Stomach (tissue), 9 donors: ENCODE data around the gene BCAP31. TPM values are rescaled to one million over a fixed set of nuclear protein-coding genes. Genes with fewer than 3 reads are reported as not detected.

Experiments
- DNase-seq, 2 donors: peaks; one replicate each; pipeline versions ENCODE4 v3.0.0 to v3.0.0-alpha.2; 2013 to 2019
- H3K27ac ChIP-seq, 5 donors: fragments of 200-600 bp in 4 of 5; sonication (generic) in 4 of 5; one replicate each; pipeline ENCODE4 v1.5.1; 2013 to 2019; ENCODE audit warnings: mild to moderate bottlenecking in 1 of 5, moderate library complexity in 1 of 5
- H3K27me3 ChIP-seq, 3 donors: fragments of 200-600 bp; sonication (generic); one replicate each; pipeline ENCODE4 v1.5.1; 2017 to 2019; ENCODE audit warnings: mixed run types in 1 of 3
- H3K36me3 ChIP-seq, 4 donors: fragments of 200-600 bp; sonication (generic); 1 replicate in 3 of 4; 2 replicates in 1 of 4; pipeline ENCODE4 v1.5.1; 2016 to 2019
- H3K4me1 ChIP-seq, 4 donors: fragments of 200-600 bp; sonication (generic); one replicate each; pipeline ENCODE4 v1.5.1; 2016 to 2019
- H3K4me3 ChIP-seq, 4 donors: fragments of 200-600 bp; sonication (generic) in 3 of 4; one replicate each; pipeline ENCODE4 v1.5.1; 2016 to 2019; ENCODE audit warnings: mild to moderate bottlenecking in 1 of 4
- H3K9me3 ChIP-seq, 4 donors: fragments of 200-600 bp; sonication (generic); one replicate each; pipeline ENCODE4 v1.5.1; 2016 to 2019
- CTCF ChIP-seq, 7 experiments: fragments of 450-650 bp in 4 of 7; fragments of 200-600 bp in 3 of 7; sonication (generic) in 3 of 7; IDR thresholded peaks; one replicate each; pipeline ENCODE4 v1.5.1; 2016 to 2019; ENCODE audit warnings: antibody characterized with exemption in 7 of 7, control low read depth in 2 of 7, mild to moderate bottlenecking in 1 of 7
- EP300 ChIP-seq: sonication (generic); formaldehyde crosslinking; IDR thresholded peaks from one replicate; pipeline ENCODE4 v1.6.1; 2017; ENCODE audit warnings: antibody characterized with exemption
- POLR2A ChIP-seq, 4 donors: fragments of 450-650 bp; IDR thresholded peaks; one replicate each; pipeline ENCODE4 v1.6.1; 2016; ENCODE audit warnings: antibody characterized with exemption in 4 of 4, control low read depth in 2 of 4, mild to moderate bottlenecking in 1 of 4, moderate library complexity in 1 of 4
- POLR2AphosphoS5 ChIP-seq, 3 donors: sonication (generic); formaldehyde crosslinking; IDR thresholded peaks; one replicate each; pipeline ENCODE4 v1.6.1; 2016; ENCODE audit warnings: antibody characterized with exemption in 3 of 3
- WGBS, 5 donors: extraction: QIAGEN DNeasy Blood & Tissue Kit in 3 of 5; methylation state at CpG; one replicate each; pipeline versions ENCODE4 v1.1.5 to v1.1.7; 2013 to 2018; 5-methylcytosine and 5-hydroxymethylcytosine counted together
- intact Hi-C: fragments of 100-400 bp; cut with DNase I; formaldehyde crosslinking; loops from one replicate; pipeline ENCODE4 v1.15.1; 2023; ENCODE audit warnings: low total_unique reads
- polyA plus RNA-seq, 3 donors: library from polyadenylated mRNA; stranded (reverse); fragments of 200-250 nt; gene quantifications; one replicate each; pipeline ENCODE4 v1.2.3, GENCODE V29; 2013
- total RNA-seq, 5 donors: library from RNA; depleted of rRNA; stranded (reverse); fragments of >200 nt; gene quantifications; one replicate each; pipeline versions ENCODE4 v1.1.0 to v1.2.3, GENCODE V29; 2014 to 2016
- donor health status: healthy with polysubstance abuse.
- donor health status: Bipolar disorder and iron deficiency.
- donor health status: healthy.

Gene BCAP31
- total and polyA plus RNA-seq, 8 donors, result 0.58 to 156 (median 82.0) TPM

GRCh38 chrX:153769158-153769864 lies 45.1 kb upstream of the BCAP31 start:
- whole genome bisulfite sequencing, 5 donors, result 80 to 91% (median 90%) methylated on average over 16 to 23 of the region's 23 CpGs
- Histone ChIP-seq H3K27me3 (peaks cover 0 to 3% (median 0%) of the 10 kb centered on the region in 3 donors), H3K4me1 (peaks cover 0 to 29% (median 20%) of the 10 kb centered on the region in 4 donors), H3K36me3 (peaks cover 0 to 42% (median 4%) of the 10 kb centered on the region in 4 donors), H3K27ac (no peak overlapping the region), H3K4me3 (no peak overlapping the region), H3K9me3 (no peaks in the 10 kb centered on the region)
- TF ChIP-seq EP300 (no peak), CTCF (IDR thresholded peaks at IDR 0.05) (no peak), POLR2A (IDR thresholded peaks at IDR 0.05) (no peak), POLR2AphosphoS5 (IDR thresholded peaks at IDR 0.05) (no peak)
- intact Hi-C loops, result no loop called here
- peak in 1 of 2 donors; percentile 1 for DNase-seq

- Histone ChIP-seq H3K9me3 (no peaks in the 10 kb centered on the region), H3K27me3 (peaks cover 0 to 3% (median 0%) of the 10 kb centered on the region in 3 donors), H3K4me1 (peaks cover 0 to 34% (median 26%) of the 10 kb centered on the region in 4 donors), H3K4me3 (no peak overlapping the region), H3K27ac (no peak overlapping the region), H3K36me3 (peaks cover 0 to 34% (median 2%) of the 10 kb centered on the region in 4 donors)
- intact Hi-C loops, result no loop called here
- WGBS, 5 donors, result 76 to 91% (median 85%) methylated on average over 8 to 22 of the region's 22 CpGs
- DNase-seq, result peak in 1 of 2 donors; percentile 11
- TF ChIP-seq EP300 (no peak), POLR2A (IDR thresholded peaks at IDR 0.05) (no peak), CTCF (IDR thresholded peaks at IDR 0.05) (no peak), POLR2AphosphoS5 (IDR thresholded peaks at IDR 0.05) (no peak)
These were observed 44.3 kb upstream of the BCAP31 start for GRCh38 chrX:153768311-153769157.

GRCh38 chrX:153767674-153768055 lies 43.5 kb upstream of the BCAP31 start:
- peak in 1 of 2 donors; percentile 1 for DNase-seq
- peaks cover 0 to 34% (median 26%) of the 10 kb centered on the region in 4 donors for H3K4me1 ChIP-seq
- 82 to 98% (median 90%) methylated on average over 5 to 18 of the region's 20 CpGs; no CpG with 5 or more reads in 1 of the 5 donors for WGBS, 5 donors
- intact Hi-C loops, result no loop called here
- no peaks in the 10 kb centered on the region for H3K9me3 ChIP-seq
- TF ChIP-seq POLR2A (IDR thresholded peaks at IDR 0.05) (no peak), CTCF (IDR thresholded peaks at IDR 0.05) (no peak), POLR2AphosphoS5 (IDR thresholded peaks at IDR 0.05) (no peak), EP300 (no peak)
- peaks cover 0 to 3% (median 0%) of the 10 kb centered on the region in 3 donors for H3K27me3 ChIP-seq
- no peak overlapping the region for H3K27ac ChIP-seq
- no peak overlapping the region for H3K4me3 ChIP-seq
- H3K36me3 ChIP-seq, result peaks cover 0 to 28% (median 2%) of the 10 kb centered on the region in 4 donors
